HEK293 (cell line): Measurements from ENCODE around the gene NCOA3.

Experiments used
- ZNF48 ChIP-seq: fragments of 450-650 bp; formaldehyde crosslinking; IDR thresholded peaks from 2 replicates; pipeline ENCODE4 v1.5.1; 2016; ENCODE audit warnings: missing biosample characterization, missing genetic modification characterization
- ZNF639 ChIP-seq: fragments of 450-650 bp; formaldehyde crosslinking; IDR thresholded peaks from 2 replicates; pipeline ENCODE4 v1.5.1; 2016; ENCODE audit warnings: missing biosample characterization, missing genetic modification characterization

- TF ChIP-seq ZNF639 (no peak), ZNF48 (tag by site-specific recombination) (no peak)
Measured at GRCh38 chr20:47481330-47482216, 20.1 kb upstream of the NCOA3 start.
